CD4-positive, alpha-beta T cell treated with Interleukin-2 at 100 ng/mL for 4 hours (primary cell): ENCODE results near the gene CLEC20A.
A peak's percentile ranks its signal among the peaks of the same experiment; 100 is the strongest.

Experiments used
- DNase-seq: peaks from one replicate; pipeline ENCODE4 v3.0.0-alpha.2; 2020; ENCODE audit warnings: low spot score

The CLEC20A gene

DNA sequence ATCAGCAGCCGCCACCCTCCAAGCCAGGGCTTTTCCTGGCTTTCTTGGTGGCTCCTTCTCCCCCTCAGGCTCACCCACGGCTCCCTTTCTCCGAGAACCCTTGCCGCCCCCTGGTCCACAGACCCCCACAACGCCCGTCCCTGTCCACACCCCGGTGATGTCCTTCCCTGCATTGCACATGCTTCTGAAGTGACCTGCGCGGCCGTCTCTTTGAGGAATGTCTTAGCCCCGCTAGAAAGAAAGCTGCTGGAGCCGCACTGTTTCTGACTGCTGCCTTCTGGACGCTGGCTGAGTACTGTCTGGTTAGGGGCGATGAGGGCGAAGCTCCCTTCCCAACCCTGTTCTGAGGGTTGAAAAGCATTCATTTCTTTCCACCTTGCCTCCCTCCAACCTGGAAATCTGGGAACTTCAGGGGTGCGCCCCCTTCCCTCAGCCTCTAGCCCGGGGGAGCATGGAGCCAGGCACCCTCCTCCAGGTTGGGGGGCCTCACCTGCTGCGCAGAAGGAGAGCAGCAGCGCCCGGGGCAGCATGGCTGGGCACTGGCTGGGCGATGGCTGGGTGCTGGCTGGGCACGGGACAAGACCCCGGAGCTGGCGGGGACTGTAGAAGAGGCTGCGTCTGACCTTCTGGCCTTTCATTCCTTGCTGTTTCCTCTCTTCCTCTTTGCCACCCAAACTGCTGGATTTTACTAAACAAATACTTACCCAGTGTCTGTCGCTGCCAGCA is at the start of gene CLEC20A:
TSS of gene CLEC20A (minus strand) at position 555 of the 726 bp plus-strand sequence. CDS start at position 530, 25 bp downstream.
- no peak for DNase-seq

DNA sequence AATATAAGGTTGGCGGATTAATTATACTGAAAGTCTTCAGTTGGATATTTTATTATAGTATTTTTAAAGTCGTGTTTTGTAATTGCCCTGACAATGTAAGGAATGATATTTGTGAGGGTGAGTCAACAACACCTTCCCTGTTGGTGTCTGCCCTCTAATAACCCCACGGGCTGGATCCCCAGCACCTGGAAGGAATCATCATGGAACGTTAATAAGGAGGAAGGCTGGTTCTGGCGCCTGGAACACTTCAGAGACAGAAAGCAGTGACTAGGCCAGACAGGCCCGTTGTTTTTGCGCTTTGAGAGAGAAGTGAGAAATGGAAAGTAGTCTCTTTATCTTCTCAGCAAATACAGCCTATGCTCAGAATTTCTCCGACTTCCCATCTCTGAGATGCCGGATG is 47.8 kb upstream of the CLEC20A start:
- DNase-seq = no peak

DNA sequence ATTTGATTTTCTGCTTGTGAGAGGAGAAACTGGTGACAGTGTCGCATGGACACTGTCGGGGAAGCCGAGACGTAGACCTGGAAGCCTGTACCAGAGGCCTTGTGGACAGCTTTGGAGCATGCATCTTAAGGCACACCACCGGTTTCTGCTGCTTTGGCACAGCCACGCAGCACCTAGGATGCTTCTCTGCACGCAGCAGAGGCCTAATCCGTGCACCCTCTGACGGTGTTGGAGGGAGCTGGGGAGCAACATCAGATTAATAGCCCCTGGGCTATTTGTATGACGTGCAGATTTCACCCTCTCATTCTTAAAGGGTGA is 46.5 kb upstream of the CLEC20A start:
- DNase-seq = no peak

DNA sequence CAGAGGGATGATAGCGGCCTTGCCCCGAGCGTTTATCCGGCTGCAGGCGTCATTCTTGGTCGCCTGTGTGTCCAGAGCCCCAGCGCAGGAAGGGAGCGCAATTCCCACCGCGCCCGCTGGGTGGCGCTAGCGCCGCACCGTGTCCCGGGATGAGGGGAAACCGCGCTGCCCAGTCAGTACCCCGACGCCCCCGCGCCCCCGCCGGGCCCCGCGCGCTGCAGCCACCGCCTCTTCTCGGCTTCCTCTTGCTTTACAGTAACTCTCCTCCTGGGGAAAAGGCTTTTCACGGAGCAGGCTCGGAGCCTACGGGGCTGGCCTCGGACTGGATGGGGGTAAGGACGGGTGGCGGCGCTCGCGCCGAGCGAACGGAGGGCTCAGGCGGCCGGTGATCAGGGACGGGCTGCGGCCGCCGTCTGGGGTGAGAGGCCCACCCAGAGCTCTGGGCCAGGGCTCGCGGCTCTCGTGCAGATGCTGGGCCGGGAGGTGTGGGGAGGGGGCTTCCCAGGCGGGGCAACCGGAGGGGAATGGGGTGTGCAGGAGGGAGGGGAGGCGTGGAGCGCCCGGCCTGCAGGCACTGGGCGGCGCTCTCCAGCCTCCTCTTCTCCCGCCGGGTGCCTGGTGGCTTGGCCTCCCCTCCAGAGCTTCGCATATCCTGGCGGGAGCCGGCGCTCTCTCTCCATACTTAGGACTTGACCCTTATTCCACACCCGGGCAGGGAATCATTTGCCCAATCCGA is 46.0 kb upstream of the CLEC20A start:
- peak; percentile 87 for DNase-seq

DNA sequence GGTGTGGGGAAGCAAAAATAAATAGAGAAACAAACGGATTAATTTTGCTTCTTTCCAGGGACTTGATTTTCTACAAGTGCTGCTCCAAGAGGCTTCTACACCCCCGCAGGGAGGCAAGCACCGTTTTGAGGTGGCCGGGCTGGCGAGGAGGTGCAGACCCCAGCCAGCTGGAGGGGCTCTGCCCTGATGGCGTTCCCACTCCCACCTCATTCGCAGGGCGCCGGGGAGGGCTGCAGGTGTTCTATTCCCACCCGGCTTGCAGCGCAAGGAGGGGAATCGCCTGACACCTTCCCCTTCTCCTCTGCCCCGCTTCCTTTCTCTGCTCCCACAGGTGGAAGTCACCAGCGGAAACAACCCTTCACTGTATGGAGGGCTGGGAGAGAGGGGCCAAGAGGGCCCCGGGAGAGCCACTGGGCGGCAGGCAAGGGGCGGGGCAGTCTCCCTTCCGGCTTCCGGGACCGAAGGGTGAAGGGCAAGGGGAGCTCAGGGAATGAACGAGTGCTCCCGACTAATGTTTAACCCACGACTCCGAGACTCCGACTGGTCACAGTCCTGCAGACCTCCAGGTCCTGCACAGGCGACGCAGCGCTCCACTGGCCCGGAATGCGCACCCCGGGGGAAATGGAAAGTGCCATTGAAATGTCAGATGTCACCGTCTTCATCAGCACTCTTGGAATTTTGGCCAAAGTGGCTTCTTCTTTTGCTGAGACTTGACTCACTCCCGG is 45.2 kb upstream of the CLEC20A start:
- DNase-seq = peak; percentile 23

DNA sequence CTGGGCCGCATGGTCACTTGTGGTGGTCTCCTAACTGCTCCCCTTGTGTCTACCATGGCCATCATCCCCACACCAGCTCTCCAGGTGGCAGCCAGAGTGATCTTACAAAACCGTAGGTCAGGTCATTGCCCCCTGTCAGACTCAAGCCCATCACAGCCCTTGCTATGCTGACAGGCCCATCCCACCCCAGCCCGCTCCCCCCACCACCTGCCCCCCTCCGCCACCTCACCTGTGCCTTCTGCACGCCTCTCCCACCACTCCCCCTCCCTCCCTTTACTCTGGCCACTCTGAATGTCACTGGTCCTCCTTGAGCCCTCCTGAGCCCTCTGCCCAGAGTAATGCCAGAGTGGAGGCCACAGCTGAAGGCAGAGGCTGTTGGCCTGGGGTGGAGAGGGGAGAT is 44.6 kb upstream of the CLEC20A start:
- no peak for DNase-seq

DNA sequence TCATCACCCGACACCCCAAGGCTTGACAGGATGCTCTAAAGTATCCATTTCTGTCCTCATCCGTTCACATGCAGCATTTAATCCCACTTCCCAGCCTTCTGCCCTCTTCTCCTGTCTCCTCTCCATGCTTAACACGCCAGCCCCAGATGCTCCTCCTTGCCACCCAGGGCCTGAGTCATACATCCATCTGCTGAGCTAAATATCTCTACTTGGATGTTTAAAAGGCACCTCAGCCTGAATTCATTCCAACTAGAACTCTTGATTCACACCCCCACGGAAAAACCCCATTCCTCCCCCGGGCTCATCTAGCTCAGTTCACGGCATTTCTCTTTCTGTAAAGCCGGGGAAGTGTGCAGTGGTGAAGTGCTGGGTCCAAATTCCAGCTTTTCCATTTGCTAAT is 43.9 kb upstream of the CLEC20A start:
- no peak for DNase-seq

DNA sequence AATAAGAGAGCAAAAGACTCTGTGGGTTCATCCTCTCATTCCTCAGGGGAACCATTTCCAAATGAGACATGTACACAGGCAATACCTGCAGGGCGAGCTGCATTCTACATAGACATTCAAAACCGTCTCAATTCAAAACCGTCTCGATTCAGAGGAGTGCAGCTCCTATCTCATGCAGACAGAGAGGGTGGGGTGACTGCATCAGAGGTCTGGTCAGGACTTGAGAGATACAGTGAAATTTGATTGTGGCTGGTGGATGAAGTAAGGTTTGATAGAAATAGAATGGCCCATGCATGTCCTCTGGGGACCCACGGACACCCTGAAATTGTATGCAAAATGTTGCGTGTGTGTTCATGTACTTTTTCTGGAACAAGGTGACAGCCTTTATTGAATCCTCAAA is 43.4 kb upstream of the CLEC20A start:
- no peak for DNase-seq

DNA sequence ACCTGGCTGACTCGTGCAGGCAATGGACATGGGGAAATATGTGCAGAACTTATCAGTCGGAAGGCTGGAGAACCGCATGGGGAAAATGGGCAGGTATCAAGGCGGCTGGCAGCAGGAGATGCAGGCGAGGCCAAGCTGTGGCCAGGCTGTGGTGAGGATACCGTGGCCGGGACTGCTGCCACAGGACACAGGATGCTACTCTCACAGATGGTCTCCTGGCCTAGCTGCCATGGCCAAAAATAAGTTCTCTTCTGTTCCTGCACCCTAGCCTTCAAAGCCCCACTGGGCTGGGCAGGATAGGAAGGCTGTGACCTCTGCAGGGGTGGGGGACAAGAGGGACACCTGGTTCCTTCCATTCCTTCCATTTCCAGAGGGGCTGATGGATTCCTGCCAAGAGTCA is 42.5 kb upstream of the CLEC20A start:
- DNase-seq = no peak

DNA sequence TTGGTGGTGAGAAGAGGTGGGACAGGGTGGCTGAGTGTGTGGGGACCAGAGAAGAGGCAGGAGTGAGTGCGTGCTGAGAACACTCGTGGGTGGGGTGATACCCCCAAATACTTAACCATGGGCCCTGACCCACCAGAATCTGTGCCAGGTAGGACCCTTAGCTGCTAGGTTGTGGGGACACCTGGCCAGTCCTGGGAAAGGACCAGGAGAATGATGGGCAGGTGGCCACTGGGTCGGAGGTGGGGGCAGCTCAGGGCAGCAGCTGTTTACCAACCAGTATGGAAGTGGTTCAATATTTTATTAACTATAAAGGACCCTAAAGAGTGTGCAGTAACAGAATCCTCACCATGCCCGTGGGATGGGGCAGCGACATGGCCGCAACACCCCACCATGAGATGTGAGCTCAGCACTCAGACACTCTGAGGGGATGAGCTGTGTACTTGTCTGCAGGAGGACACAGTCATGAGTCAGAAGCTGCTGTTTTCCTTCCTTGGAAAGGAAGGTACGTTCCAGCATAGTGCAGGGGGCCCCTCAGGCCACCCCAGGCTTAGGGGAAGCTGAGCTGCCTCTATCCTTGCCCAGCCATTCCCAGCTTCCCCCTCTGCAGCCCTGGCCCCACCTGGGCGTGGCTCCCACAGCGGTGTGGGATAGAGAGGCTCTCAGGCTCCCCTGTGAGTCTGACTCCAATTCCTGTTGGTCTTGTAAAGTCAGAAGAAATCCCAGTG is 41.6 kb upstream of the CLEC20A start:
- DNase-seq = no peak

DNA sequence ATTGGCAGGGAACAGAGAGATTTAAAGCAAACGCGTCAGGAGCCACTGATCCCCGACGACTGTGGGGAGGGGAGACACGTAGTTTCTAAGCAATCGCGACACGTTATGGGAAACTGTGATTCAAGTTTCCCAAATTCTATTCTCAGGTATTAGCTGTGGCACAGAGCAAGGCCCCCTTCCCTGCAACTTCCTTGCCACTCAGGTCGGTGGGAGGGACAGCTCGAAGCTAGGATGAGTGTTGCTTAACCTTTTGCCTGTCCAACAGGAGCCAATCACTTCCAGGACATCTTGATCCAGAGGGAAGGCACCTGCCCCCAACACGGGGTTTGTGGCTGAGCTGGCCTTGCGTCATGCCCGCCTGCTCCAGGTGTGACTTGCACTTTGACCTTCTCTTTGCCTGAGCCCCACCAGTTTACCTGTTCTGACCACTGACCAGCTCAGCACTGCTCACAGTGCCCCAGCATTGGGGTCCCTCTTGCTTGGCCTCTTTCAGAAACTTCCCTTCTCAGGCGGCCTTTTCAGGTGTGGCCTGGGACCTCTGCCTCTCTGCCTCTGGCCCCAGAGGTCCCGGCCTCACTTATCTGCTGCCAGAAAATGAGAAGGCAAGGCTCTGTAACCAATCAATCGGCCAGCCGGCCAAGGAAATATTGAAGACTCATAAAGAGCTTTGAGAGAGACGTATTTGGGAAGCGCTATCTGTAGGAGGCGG is 40.8 kb upstream of the CLEC20A start:
- no peak for DNase-seq

DNA sequence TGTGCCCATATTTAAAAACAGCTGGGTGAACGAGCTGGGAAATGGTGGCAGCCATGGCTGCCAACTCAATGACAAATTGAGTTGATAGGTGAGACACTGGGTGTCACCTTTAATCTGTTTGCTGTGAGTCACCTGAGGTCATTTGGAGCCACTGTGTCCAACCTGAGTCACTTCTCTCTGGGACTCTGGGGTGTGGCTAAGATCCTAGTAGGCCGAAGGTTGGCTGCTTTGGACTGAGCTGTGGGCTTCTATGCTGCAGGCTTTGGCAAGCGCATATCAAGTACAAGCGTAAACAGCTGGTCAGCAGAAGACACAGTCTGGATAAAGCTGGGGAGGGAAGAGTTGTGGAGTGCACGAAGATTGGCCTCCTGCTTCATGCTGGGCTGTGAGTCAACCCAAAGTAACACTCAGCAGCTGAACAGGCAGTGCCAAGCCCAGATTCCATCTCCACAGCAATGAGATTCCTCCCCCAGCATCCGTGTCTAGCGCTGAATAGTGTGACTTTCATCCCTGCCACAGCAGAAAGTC is 40.1 kb upstream of the CLEC20A start:
- no peak for DNase-seq

DNA sequence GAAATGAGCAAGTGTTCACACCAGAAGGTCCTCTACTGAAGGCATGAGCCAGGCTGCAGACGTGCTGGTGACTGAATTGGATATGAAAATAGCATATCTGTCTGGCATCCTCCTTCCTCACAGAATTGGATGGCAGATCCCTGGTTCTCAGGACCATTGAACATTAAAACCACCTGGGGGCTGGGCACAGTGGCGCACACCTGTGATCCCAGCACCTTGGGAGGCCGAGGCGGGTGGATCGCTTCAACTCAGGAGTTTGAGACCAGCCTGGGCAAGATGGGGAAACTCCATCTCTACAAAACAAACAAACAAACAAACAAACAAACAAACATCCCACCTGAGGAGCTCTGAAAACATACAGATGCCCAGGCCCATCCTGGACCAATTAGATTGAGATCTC is 39.6 kb upstream of the CLEC20A start:
- DNase-seq = no peak

DNA sequence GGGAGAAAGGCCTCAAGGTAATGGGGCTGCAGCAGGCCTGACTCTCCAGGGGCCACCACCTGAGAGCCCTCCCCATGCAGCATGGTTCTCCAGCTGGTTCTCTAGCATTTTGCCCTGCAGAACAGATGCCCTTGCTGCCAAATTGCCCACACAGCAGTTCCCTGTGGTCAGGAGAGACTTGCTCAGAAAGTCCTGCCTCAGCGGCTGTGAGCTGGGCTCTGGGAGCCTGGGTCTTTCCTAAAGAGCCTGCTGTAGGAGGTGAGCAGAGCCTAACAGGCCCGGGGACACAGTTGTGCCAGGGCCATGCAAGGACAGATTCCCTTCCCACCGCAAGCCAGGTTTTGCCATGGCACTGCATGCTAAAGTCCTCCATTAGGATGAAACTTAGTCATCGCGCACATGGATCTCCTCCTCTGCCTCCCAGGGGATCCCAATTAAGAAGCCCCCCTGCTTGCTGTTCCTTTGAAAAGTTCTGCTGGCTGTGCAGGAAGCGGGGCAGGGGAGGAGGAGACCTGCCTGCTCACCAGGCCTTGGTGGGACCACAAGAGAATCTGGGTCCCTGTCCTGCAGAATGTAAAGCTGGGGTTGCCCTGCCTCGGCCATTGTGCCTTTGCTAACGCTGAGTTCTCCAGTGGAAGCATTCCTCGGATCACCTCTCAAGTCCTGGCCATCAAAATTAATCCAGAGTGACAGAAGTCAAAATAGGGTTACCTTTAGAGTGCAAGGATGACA is 37.5 kb upstream of the CLEC20A start:
- DNase-seq = no peak

DNA sequence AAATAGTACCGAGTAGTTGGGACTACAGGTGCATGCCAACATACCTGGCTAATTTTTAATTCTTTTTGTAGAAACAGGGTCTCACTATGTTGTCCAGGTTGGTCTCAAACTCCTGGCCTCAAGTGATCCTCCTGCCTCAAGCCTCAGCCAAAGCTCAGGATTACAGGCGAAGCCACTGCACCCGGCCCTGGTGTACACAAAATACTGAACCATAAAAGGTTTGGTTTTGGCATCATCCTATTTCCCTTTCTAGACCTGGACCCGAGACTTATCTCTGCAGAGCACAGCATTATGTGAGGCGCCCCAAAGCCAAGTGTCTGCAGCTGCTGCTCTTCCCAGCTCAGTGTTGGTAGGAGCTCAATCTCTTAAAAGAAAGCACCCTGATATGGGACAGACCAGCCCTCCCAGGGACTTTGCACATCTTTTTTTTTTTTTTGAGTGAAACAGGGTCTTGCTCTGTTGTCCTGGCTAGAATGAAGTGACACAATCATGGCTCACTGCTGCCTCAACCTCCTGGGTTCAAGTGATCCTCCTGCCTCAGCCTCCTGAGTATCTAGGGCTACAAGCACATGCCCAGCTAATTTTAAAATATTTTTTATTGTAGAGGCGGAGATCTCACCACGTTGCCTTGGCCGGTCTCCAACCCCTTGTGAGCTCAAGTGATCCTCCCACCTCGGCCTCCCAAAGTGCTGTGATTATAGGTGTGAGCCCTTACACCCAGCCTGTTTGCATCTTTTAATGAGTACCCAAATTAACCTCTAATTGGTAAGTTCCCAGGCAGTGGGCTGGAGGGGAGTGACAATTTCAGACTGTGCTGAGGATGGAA is 36.6 kb upstream of the CLEC20A start:
- DNase-seq = no peak

DNA sequence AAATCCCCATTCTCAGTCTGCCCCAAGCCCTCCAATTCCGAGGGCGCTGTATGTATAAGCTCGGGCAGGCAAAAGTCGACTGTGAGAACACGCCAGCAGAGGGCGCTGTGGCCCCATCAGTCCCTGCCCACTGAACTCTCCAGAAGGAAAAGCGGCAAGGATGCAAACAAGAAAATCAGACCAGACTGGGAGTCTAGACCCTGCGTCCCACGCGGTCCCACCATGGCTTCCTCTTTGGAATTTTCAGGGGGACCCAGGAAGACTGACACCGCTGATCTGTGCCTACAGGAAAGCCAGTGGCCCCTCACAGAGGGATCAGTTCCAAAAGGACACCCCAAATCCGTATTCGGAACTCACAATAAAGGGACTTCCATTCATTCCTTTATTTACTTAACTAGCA is 35.6 kb upstream of the CLEC20A start:
- peak; percentile 72 for DNase-seq

DNA sequence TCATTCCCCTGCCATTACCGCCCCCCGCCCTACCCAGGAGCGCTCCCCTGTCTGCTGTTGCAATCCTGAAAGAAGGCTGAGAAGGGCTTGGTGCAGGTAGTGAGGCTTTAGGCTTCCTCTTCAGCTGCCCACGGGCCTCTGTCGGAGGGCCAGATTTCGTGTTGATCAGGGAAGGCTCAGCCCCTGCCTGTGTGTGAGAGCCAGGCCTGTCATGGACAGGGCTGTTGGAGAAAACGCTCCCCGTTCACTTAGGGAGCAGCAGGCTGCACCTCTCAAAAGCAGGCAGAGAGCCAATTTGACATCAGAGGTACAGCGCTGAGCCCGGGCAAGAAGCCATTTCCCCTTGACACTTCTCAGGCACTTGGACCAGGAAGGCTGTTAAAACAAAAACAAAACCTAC is 35.1 kb upstream of the CLEC20A start:
- DNase-seq = no peak

DNA sequence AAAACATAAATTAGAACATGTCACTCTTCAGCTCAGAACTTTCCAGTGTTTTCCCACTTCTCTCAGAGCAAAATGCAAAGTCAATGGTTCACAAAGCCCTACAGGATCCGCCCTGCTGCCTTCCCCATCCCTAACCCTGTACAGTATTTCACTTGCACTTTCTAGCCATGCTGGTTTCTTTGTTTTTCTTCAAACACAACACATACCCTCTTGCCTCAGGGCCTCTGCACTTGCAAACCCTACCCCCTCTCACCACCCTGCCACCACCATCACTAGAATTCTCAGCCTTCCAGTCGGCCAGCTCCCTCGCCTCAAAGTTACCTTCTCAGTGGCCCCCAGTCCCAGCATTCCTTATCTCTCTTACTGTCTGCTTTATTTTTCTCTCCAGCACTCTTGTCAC is 33.7 kb upstream of the CLEC20A start:
- no peak for DNase-seq

DNA sequence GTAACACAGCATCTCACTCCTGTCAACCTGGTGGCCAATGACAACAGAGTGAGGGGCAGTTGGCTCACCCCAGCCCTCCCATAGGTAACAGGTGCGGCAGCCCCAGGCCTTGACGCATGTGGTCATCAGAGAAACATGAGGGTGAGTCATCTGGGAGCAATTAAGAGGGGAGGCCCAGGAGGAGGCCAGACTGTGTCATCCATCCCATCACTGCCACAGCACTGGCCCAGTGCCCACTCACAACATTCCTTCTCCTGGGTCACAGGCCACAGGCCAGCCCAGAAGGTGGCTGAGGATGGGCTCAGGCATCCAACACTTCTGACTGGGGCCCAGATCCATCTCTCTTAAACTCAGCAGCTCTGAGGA is 33.3 kb upstream of the CLEC20A start:
- DNase-seq = no peak

DNA sequence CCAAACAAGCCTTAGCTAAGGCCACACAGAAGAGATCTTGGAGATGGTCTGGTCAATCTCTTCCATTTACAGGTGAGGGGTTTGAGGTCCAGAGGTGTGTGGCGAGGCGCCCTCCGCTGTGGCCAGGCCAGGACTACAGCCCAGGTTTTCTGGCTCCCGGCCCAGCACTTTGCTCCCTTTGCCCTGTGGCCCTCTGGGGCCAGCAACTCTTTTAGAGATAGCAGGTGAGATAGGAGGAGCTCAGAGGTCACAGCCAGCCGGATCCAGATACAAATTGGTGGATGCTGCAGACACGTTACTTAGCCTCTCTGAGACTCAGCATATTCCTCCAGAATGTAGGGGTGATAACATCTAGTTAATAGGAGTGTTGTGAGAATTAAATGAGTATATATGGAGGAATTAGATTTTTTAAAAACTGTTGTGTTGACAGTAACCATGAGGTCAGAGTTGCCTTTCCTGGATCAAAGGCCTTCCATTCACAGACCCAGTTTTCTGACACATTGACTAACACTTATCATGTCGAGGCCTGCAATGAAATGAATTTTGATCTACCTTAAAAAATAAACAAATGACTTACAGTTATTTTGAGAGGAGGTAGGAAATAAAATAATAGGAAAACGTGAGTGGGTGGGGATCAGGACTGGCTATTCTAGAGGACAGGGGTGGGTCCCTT is 32.7 kb upstream of the CLEC20A start:
- no peak for DNase-seq
